ENCODE measurements around the gene PGM1.

Gene PGM1

GRCh38 chr1:63665824-63666223, 72.6 kb downstream of the PGM1 start:
- DNase-seq (ENCODE audit: extremely low read depth, low read depth), result no peak
- no peak overlapping the region for H3K4me3 ChIP-seq (replicated peaks; ENCODE audit: low read depth, low read length)
- TF ChIP-seq CTCF (IDR thresholded peaks at IDR 0.05; ENCODE audit: low read depth, low read length, missing control alignments), result no peak

GRCh38 chr1:63668298-63668697, 75.1 kb downstream of the PGM1 start:
- no peak for TF ChIP-seq CTCF (IDR thresholded peaks at IDR 0.05; ENCODE audit: low read depth, low read length, missing control alignments)
- DNase-seq (ENCODE audit: extremely low read depth, low read depth), result no peak
- no peak overlapping the region for H3K4me3 ChIP-seq (replicated peaks; ENCODE audit: low read depth, low read length)

GRCh38 chr1:63669151-63669961, 76.1 kb downstream of the PGM1 start:
- H3K4me3 ChIP-seq (replicated peaks; ENCODE audit: low read depth, low read length), result no peak overlapping the region
- DNase-seq (ENCODE audit: extremely low read depth, low read depth), result no peak
- TF ChIP-seq CTCF (IDR thresholded peaks at IDR 0.05; ENCODE audit: low read depth, low read length, missing control alignments), result no peak

GRCh38 chr1:63670164-63670563, 77.0 kb downstream of the PGM1 start:
- DNase-seq (ENCODE audit: extremely low read depth, low read depth), result no peak
- TF ChIP-seq CTCF (IDR thresholded peaks at IDR 0.05; ENCODE audit: low read depth, low read length, missing control alignments), result no peak
- no peak overlapping the region for H3K4me3 ChIP-seq (replicated peaks; ENCODE audit: low read depth, low read length)

GRCh38 chr1:63671514-63671913, 78.3 kb downstream of the PGM1 start:
- no peak overlapping the region for H3K4me3 ChIP-seq (replicated peaks; ENCODE audit: low read depth, low read length)
- TF ChIP-seq CTCF (IDR thresholded peaks at IDR 0.05; ENCODE audit: low read depth, low read length, missing control alignments), result no peak
- DNase-seq (ENCODE audit: extremely low read depth, low read depth), result no peak

GRCh38 chr1:63674238-63674864, 81.1 kb downstream of the PGM1 start:
- TF ChIP-seq CTCF (IDR thresholded peaks at IDR 0.05; ENCODE audit: low read depth, low read length, missing control alignments), result peak; percentile 81
- no peak overlapping the region for H3K4me3 ChIP-seq (replicated peaks; ENCODE audit: low read depth, low read length)
- DNase-seq (ENCODE audit: extremely low read depth, low read depth), result peak; percentile 77

Data from HFF-Myc (cell line).